ENCODE results near the gene APLP1.
"Not testable (repeated sequence)": the region's sequence is repeated elsewhere in the genome, so short reads cannot be mapped to it uniquely, and the experiment has no call there.

Gene APLP1

DNA sequence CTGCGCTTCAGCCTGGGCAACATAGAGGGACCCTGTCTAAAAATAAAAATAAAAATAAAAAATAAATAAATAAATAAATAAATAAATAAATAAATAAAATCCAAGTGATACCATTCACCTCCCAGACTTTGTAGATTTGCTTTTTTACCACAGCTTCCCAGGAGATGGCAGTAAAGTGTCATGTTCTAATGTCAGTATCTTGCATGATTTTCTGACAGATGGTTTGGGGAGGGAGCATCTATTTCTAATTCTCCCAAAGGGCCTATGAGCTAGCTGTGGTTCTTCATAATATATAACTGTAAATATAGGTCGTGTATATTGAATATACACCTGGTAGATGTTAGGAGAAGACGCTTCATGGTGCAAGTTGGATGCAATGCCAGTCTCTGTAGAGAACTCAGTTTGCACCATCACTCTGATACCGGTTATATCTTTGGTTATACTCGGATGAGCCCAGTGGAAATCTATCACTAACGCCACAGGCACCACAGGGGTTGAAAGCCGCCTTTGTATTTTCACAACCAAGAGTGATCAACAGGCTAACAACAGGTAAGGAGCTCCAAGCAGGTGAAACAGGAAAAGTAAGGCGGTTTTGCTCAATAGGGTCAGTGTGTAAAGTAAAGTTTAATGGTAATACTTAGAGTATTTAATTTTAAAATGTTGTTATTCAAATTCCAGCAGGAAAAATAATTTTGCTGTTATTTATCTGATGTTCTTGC is 13.9 kb downstream of the APLP1 start:
- DNase-seq (ENCODE audit: low read depth, low spot score) = no peak

- DNase-seq (ENCODE audit: low read depth, low spot score) = no peak
These were observed 15.5 kb downstream of the APLP1 start for GRCh38 chr19:35883882-35884281.

DNA sequence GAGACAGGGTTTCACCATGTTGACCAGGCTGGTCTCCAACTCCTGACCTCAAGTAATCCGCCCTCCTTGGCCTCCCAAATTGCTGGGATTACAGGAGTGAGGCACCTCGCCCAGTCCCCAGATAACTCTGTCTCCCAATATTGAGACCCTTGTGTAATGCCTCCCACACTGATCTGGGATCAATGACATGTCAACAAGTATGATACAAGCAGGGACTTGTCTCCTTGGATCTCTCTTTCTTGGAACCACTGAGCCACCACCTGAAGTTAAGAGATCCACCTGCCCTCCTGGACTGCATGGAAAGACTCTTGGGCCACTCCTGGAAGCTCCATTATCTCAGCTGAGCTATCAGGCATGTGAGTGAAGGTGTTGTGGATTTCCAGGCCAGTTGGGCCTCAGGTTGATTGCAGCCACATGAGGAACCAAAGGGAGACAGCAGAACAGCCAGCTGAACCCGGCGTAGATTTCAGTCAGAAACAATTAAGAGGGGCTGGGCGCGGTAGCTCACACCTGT is 16.9 kb downstream of the APLP1 start:
- DNase-seq (ENCODE audit: low read depth, low spot score) = no peak

- DNase-seq (ENCODE audit: low read depth, low spot score) = no peak
These were observed 17.5 kb downstream of the APLP1 start for GRCh38 chr19:35885904-35886303.

GRCh38 chr19:35887197-35887596 is 18.8 kb downstream of the APLP1 start:
- no peak for DNase-seq (ENCODE audit: low read depth, low spot score)

- DNase-seq (ENCODE audit: low read depth, low spot score) = no peak
These were observed 20.0 kb downstream of the APLP1 start for GRCh38 chr19:35888398-35888797.

- DNase-seq (ENCODE audit: low read depth, low spot score) = no peak
These were observed 21.2 kb downstream of the APLP1 start for GRCh38 chr19:35889370-35890112.

- DNase-seq (ENCODE audit: low read depth, low spot score) = no peak
These were observed 21.8 kb downstream of the APLP1 start for GRCh38 chr19:35890113-35890650.

DNA sequence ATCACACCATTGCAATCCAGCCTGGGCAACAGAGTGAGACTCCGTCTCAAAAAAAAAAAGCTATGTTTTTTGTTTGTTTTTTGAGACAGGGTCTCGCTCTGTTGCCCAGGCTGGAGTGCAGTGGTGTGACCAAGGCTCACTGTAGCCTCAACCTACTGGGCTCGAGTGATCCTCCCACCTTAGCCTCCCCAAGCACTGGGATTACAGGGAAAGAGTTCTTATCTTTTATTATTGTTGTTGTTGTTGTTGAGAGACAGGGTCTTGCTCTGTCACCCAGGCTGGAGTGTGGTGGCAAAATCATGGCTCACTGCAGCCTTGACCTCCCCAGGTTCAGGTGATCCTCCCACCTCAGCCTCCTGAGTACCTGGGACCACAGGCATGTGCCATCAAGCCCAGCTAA is 23.4 kb downstream of the APLP1 start:
- DNase-seq (ENCODE audit: low read depth, low spot score) = not testable (repeated sequence)

- DNase-seq (ENCODE audit: low read depth, low spot score) = no peak
These were observed 26.0 kb downstream of the APLP1 start for GRCh38 chr19:35894342-35894741.

DNA sequence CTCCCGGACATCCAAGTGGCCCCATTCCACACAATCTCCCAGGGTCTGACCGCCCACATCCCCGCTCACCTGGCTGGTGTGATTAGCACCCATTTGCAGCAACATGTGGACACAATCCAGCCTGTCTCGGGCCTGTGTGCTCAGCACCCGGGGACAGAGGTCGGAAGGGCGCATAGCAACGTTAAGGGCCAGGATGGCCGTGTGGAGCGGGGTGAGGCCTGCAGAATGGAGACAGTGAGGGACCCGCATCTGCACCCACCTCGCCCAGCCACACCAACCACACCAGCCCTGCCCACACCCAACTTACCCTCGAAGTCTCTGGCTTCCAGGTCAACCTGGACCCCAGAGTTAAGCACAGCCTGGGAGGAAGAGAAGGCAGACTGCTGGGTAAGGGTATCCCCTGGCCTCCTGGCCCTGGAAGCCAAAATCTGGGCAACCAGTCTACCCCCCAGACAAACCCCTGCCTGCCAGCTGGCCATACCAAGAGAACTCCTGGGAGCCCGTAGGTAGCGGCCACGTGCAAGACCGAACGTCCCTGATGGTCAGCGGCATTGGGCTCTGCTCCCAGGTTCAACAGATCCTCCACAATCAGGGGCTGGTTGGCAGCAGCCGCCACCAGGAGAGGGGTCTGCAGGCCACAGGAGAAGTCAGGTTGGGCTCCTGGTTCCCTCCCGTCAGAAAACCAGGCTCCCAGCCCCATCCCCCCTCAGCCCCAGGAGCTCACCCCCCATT is 27.7 kb downstream of the APLP1 start:
- no peak for DNase-seq (ENCODE audit: low read depth, low spot score)

DNA sequence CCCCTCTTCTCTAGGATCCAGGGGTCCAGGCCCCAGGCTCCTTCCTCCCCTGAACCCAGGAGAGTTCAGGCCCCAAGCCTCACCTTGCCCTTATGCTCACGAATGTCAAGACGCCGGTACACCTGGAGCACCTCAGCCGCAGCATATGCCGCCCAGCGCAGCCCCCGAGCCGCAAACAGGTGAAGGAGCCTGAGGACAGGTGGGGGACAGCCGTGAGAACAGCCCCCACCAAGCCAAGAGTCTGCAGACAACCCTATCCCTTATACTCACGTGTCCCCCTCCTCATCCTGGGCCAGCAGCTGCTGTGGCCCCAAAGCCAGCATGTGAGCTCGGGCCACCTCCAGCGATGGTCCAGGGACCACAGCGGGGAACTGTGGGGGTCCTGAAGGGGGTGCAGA is 28.3 kb downstream of the APLP1 start:
- no peak for DNase-seq (ENCODE audit: low read depth, low spot score)

DNA sequence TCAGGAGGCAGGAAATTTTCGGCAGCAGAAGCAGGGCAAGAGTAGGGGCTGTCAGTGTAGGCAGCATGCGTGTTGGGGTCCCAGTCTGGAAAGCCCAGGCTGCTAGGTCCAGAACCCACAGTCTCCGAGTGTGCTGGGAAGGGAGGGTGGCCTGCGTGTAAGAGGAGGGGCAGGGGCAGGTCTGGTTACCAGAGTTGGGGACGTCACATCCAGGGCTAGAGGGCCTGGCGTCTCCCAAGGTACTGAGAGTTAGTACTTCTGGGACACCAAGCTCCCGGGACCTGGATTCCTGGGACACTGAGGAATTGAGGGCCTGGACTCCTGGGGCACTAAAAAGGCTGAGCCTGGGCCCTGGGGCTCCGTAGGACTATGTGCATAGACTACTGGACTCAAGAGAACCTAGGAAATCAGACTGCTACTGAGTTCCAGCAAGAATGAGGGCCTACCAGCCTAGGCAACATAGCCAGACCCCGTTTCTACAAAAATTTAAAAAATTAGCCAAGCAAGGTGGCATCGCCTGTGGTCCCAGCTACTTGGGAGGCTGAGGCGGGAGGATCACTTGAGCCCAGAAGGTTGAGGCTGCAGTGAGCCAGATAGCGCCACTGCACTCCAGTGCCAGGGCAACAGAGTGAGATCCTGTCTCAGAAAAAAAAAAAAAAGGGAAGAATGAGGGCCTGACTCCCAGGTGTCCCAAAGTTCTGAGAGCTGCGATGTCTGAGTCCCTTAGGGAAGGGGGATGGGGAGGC is 29.5 kb downstream of the APLP1 start:
- DNase-seq (ENCODE audit: low read depth, low spot score) = no peak

- DNase-seq (ENCODE audit: low read depth, low spot score) = no peak
These were observed 30.1 kb downstream of the APLP1 start for GRCh38 chr19:35898499-35898809.

GRCh38 chr19:35899547-35900214 is 31.3 kb downstream of the APLP1 start:
- peak; percentile 75 for DNase-seq (ENCODE audit: low read depth, low spot score)

DNA sequence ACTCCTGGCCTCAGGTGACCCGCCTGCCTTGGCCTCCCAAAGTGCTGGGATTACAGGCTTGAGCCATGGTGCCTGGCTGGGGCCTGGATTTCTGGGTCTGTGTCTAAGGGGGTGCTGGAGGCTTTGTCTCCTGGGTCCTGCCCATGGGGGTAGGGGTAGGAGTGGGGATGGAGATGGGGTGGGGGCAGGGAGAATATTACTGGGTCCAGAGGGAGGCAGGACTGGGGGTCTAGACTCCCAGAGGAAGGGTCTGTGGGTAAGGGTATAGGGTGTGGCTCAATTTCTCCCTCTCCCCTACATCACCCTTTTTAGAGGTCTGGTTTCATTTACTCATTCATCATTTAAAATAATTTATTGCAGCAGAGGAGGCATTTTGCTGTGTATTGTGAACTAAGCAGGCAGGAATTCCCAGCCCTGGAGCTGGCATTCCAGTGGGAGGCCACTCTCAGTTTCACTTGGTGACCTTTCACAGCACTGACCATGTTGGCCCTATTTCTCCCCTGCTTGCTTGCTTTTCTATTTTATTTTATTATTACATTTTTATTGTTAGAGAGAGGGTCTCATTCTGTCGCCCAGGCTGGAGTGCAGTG is 32.8 kb downstream of the APLP1 start:
- DNase-seq (ENCODE audit: low read depth, low spot score) = no peak

- DNase-seq (ENCODE audit: low read depth, low spot score) = no peak
These were observed 33.7 kb downstream of the APLP1 start, which contains the start of gene HCST for GRCh38 chr19:35901854-35902661. Gene HCST (plus strand): TSS chr19:35902529. CDS start chr19:35902594, 65 bp downstream.

- DNase-seq (ENCODE audit: low read depth, low spot score) = no peak
These were observed 34.6 kb downstream of the APLP1 start for GRCh38 chr19:35902870-35903475.

DNA sequence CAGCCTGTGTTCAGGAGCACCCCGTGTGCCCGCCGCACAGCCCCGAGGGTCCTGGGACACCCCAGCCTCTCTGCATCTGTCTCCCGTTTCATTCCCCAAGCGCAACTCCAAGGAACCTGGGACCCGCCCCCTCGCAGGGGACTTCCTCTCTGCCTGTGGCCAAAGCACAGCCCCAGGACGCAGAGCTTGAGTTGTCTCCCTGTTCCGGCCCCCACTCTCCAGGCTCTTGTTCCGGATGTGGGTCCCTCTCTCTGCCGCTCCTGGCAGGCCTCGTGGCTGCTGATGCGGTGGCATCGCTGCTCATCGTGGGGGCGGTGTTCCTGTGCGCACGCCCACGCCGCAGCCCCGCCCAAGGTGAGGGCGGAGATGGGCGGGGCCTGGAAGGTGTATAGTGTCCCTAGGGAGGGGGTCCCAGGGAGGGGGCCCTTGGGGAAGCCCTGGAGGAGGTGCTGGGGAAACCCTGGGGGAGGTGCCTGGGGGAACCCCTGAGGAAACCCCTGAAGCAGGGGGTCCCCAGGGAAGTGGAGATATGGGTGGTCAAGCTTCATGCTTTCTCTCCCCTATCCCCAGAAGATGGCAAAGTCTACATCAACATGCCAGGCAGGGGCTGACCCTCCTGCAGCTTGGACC is 35.3 kb downstream of the APLP1 start:
- peak; percentile 75 for DNase-seq (ENCODE audit: low read depth, low spot score)
